Posterior cingulate gyrus (tissue), 11 donors: ENCODE measurements around the gene FEN1.
A peak's percentile ranks its signal among the peaks of the same experiment; 100 is the strongest.

Experiments used
- DNase-seq, 10 donors: peaks; one replicate each; pipeline versions ENCODE4 v3.0.0 to v3.0.0-alpha.2; 2020 to 2021; ENCODE audit warnings: mixed read lengths in 3 of 10
- intact Hi-C: fragments of 100-400 bp; cut with DNase I; formaldehyde crosslinking; loops from one replicate; pipeline ENCODE4 v1.15.1; 2023

Gene FEN1

DNA sequence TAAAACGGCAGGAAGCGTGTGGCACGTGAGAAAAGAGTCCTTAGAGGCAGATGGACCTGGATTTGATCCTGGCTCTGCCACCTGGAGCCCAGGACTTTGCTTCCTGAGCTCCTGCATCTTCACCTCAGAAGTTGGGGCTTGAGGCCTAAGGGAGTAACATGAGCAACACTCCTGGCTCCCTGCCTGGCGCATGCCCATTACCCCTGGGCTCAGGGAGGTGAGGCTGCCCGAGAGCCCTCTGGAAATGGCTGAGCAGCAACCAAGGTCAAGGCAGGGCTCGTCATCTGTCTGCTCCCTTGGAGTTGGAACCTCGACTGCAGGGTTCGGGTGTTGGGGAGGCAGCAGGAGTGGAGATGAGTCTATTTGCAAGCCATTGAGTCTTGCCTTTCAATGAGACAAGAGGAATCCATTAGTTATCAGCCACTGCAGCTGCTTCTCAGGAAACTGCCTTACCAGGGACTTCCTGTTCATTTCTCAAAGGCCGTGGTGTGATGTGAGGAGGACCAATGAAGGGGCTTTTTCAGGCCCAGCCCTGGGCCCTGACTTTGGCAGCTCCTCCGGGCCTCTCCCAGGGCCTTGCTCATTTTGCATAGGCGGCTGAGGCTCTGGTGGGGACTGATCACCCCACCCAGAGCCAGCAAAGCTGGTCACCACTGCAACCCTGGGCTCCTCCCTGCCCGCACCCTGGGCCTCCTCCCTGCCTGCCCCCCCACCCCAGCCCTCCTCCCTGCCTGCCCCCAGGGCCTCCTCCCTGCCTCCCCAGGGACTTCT lies 41.8 kb downstream of the FEN1 start:
- peak in 4 of 10 donors; percentile 33 to 90 (median 55) for DNase-seq
- intact Hi-C loops, result no loop called here

DNA sequence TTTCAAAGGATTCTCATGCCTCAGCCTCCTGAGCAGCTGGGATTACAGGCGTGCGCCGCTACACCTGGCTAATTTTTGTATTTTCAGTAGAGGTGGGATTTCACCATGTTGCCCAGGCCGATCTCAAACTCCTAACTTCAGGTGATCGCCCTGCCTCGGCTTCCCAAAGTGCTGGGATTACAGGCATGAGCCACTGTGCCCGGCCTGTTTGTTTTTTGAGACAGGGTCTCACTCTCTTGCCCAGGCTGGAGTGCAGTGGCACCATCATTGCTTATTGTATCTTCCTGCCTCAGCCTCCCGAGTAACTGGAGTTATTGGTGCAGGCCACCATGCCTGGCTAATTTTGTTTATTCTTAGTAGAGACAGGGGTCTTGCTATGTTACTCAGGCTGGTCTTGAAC lies 43.5 kb downstream of the FEN1 start:
- DNase-seq, result peak in 2 of 10 donors; percentile 34 to 50
- intact Hi-C loops, result no loop called here

DNA sequence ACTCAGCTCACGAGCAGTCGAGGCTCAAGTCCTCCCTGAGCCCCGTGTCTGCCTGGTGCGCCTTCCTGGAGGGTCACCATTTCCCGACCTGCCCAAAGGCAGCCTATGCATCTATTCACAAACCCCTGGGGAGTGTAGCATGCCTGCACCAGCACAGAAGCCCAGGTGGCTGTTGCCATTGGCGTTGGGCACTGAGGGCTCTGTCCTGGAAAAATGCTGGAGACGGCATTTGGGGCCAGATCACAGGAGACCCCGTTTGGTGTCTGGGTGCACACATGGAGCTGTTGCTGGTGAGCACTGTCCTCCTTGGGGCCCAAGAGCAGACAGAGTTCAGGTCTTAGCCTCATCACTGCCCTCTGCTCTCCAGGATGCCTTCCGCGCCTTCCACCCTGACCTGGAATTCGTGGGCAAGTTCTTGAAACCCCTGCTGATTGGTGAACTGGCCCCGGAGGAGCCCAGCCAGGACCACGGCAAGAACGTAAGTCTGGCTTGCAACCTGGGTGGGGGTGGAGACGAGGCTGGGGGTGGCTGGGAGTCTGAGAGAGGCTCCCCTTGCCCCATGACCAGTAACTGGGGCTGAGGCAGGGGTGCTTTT lies 44.8 kb downstream of the FEN1 start:
- DNase-seq, result peak in 2 of 10 donors; percentile 49 to 71
- intact Hi-C loops, result no loop called here

DNA sequence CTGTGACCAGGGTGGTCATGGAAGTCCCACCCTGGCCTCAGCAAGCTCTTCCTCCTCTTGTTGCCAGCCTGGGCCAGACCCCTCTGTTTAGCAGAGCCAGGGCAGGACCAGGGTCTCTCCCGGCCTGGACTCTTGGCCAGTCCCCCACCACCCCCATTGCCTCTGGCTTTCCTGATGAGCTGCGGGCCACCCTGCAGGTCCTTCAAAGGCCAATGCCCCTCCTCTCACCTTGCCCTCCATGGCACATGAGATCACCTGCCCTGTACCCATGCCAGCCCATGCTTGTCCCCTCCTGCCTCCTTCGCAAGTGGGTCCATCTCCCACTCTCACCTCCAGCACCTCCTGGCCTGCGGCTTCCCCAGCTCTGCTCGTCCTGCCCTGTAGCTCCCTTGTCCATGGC lies 45.8 kb downstream of the FEN1 start:
- intact Hi-C loops, result no loop called here
- DNase-seq, result peak in 2 of 10 donors; percentile 27 to 39

DNA sequence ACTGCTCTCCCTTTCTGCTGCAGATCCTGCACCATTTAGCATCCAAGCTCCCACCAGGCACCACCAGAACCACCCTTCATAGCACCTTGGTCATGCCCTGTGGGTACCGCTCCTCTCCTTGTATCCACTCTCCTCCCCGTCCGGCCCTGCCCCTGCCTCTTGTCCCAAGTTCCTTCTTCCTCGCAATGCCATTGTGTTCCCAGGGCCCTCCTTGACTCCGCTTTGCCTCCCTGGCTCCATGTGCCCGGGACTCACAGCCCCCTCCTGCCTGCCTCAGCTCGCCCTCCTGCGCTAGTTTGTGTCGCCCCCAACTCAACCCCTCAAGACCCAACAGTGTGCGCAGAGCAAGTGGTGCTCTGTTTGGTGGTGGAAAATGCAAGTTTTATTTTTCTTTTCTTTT lies 46.2 kb downstream of the FEN1 start:
- peak in 1 of 10 donors; percentile 41 for DNase-seq

DNA sequence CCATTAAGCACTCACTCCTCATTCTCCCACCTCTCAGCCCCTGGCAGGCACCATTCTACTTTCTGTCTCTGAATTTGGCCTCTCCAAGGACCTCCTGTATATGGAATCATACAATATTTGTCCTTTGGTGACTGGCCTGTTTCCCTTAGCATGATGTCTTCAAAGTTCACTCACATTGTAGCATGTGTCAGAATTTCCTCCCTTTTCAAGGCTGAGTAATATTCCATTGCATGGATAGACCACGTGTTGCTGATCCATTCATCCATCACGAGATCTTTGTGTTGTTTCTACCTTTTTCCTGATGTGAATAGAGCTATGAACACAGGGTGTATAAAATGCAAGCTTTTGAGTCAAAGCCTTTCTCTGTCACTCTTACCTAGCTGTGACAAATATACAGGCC lies 47.0 kb downstream of the FEN1 start:
- DNase-seq, result peak in 1 of 10 donors; percentile 5
- intact Hi-C loops, result no loop called here

More for the DNA sequence above, 46.2 kb downstream of the FEN1 start:
- intact Hi-C loops, result no loop called here

DNA sequence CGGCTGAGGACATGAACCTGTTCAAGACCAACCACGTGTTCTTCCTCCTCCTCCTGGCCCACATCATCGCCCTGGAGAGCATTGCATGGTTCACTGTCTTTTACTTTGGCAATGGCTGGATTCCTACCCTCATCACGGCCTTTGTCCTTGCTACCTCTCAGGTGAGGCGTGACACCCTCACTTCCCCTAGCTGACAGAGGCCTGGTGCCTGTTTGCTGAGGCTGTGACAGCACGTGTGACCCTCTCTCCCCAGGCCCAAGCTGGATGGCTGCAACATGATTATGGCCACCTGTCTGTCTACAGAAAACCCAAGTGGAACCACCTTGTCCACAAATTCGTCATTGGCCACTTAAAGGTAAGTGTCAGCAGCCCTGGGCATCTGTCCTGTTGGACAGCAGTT lies 47.7 kb downstream of the FEN1 start:
- peak in 2 of 10 donors; percentile 17 to 66 for DNase-seq
- intact Hi-C loops, result no loop called here

DNA sequence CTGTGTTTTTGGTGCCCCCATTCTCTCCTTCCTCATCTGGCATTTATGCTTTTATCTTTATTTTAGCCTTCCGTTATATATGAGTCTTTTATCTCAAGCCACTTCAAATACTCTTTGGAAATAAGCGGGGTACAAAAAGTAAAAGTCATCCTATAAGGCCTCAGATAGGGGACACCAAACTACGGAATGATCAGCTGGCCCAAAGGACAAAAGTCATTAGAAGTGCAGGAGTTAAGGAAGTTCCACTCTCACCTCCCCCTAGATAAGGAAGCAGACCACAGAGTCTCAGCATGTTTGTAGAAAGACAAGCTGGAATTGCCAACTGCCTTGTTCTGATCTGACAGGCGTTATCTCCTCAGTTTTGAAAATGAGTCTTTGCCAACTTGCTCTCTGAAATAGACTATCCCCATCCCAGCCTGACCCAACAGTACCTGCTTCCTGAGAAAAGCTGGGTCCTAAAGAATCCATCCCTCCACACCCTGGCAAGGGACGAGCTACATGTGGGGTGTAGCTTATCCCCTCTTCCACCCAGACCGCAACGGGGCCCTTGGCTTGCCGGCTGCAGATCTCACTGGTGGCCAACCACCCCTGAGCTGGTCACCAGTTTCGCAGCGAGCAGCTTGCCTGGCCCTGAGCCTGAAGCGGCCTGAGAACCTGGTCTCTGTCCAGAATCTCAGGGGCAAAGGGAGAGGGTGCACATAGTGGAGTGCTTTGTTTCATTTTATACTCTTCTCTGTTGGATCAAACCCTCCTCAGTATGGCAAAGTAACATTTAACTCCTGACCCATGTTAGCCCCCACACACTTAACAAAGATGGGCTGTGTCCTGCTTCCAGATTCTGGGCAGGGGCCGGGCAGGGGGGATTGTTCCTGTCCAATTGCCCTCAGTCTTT lies 49.2 kb downstream of the FEN1 start:
- peak in 7 of 10 donors; percentile 29 to 85 (median 50) for DNase-seq
- intact Hi-C loops, result no loop called here

DNA sequence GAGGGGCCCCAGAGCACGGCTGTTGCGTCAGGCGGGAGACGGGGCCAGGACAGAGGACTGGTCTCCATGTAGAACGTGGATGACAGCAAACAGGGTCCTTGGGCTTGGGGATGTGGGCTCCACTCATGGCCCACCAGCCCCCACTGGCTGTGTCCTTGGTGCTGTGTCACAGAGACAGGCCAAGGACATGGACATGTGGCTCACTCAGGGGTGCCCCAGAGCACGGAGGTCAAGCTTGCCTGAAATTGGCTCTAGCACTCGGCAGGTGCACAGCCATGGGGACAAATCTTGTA lies 49.8 kb downstream of the FEN1 start:
- DNase-seq, result peak in 3 of 10 donors; percentile 53 to 79 (median 58)
- intact Hi-C loops, result no loop called here

DNA sequence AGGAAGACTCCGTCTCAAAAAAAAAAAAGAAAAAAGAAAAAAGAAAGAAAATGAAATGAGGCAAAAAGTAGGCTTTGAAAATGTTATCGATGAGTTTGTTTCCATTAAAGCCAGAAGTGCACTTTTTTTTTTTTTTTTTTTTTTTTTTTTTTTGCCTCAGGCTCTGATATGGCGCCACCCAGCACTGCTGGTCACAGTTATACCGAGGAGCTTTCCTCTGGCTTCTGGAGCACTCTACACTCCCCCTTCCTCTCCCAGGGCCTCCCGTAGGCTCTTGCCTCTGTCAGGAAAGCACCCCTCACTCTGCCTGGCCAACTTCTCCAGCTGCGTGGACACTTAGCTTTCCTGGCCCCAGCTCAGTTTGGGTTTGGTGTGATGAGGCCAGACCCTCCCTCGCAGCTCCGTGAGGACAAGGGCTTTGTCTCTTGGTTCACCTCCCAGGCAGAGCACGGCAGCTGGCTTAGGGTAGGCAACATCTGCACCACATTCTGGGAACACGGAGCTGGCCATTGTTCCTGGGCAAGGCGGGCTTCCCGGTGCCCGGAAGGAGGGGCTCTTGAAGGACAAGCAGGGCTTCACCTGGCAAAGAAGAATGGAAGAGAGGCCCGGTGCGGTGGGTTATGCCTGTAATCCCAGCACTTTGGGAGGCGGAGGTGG lies 52.3 kb downstream of the FEN1 start:
- intact Hi-C loops, result no loop called here
- peak in 2 of 10 donors; percentile 58 to 63 for DNase-seq

DNA sequence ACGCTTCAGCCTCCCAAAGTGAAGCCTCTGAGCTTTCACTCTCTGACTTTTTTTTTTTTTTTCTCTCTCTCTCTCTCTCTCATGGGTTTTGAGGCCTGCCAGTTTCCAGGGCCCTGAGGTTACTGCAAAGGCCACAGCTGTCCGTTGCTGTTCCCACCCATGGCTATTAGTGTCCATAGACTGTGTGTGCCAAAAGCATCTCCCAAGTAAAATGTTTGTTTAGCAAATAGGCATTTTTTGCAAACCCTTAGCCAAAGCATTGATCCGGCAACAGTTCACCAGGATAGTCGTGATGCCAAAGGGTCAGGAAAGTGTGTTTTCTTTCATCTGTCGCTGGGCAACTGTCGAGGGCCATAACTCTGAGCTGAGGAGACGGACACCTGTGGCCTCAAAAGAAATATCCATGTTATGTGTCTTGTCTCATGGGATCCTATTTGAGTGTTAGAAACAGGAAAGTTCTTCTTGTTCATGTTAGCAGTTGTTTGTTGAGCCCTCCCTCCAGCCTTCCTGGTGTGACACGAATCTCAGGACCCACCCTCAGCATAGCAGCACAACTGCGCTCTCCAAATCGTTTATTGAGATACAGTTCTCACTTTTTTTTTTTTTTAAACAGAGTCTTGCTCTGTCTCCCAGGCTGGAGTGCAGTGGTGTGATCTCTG lies 53.8 kb downstream of the FEN1 start:
- intact Hi-C loops, result no loop called here
- DNase-seq, result peak in 2 of 10 donors; percentile 12 to 24
